NCI-H345 (cell line): ENCODE results near the gene CHEK1.

Source experiments
- DNase-seq: peaks from one replicate; lab custom pipeline; 2025; lab: John Stamatoyannopoulos, UW

Gene CHEK1

GRCh38 chr11:125626288-125626950, 1.5 kb downstream of the CHEK1 start:
- DNase-seq: peak; percentile 72

GRCh38 chr11:125627236-125627910, 2.4 kb downstream of the CHEK1 start:
- no peak for DNase-seq

- DNase-seq: no peak
Observed at GRCh38 chr11:125637840-125638239, 12.9 kb downstream of the CHEK1 start.

- DNase-seq: no peak
Observed at GRCh38 chr11:125638315-125638714, 13.4 kb downstream of the CHEK1 start.

GRCh38 chr11:125645871-125646270, 20.9 kb downstream of the CHEK1 start:
- no peak for DNase-seq

GRCh38 chr11:125649465-125650166, 24.7 kb downstream of the CHEK1 start:
- DNase-seq: no peak

GRCh38 chr11:125662689-125663088, 37.7 kb downstream of the CHEK1 start:
- peak; percentile 6 for DNase-seq

- no peak for DNase-seq
Observed at GRCh38 chr11:125663910-125664309, 38.9 kb downstream of the CHEK1 start.

GRCh38 chr11:125667151-125667550, 42.2 kb downstream of the CHEK1 start:
- DNase-seq: no peak

- no peak for DNase-seq
Observed at GRCh38 chr11:125670172-125670571, 45.2 kb downstream of the CHEK1 start.

- DNase-seq: no peak
Observed at GRCh38 chr11:125671561-125671960, 46.6 kb downstream of the CHEK1 start.

- DNase-seq: no peak
Observed at GRCh38 chr11:125674210-125674609, 49.2 kb downstream of the CHEK1 start.

- DNase-seq: no peak
Observed at GRCh38 chr11:125675196-125675595, 50.2 kb downstream of the CHEK1 start.

GRCh38 chr11:125679397-125679796, 54.4 kb downstream of the CHEK1 start:
- DNase-seq: no peak

GRCh38 chr11:125679837-125680236, 54.9 kb downstream of the CHEK1 start:
- no peak for DNase-seq

- no peak for DNase-seq
Observed at GRCh38 chr11:125680747-125681146, 55.8 kb downstream of the CHEK1 start, which contains the start of gene ACRV1. Gene ACRV1 (minus strand): TSS chr11:125680847. CDS start chr11:125680780, 67 bp downstream.

- no peak for DNase-seq
Observed at GRCh38 chr11:125685228-125685627, 60.3 kb downstream of the CHEK1 start.

- no peak for DNase-seq
Observed at GRCh38 chr11:125688066-125688465, 63.1 kb downstream of the CHEK1 start.

GRCh38 chr11:125688632-125689031, 63.7 kb downstream of the CHEK1 start:
- DNase-seq: no peak

- no peak for DNase-seq
Observed at GRCh38 chr11:125689274-125689859, 64.4 kb downstream of the CHEK1 start.

- DNase-seq: no peak
Observed at GRCh38 chr11:125690006-125690405, 65.0 kb downstream of the CHEK1 start.

GRCh38 chr11:125692887-125693286, 67.9 kb downstream of the CHEK1 start:
- DNase-seq: no peak

GRCh38 chr11:125694951-125695350, 70.0 kb downstream of the CHEK1 start:
- no peak for DNase-seq
